Measurements from ENCODE around the gene GRIK2.

The GRIK2 gene

DNA sequence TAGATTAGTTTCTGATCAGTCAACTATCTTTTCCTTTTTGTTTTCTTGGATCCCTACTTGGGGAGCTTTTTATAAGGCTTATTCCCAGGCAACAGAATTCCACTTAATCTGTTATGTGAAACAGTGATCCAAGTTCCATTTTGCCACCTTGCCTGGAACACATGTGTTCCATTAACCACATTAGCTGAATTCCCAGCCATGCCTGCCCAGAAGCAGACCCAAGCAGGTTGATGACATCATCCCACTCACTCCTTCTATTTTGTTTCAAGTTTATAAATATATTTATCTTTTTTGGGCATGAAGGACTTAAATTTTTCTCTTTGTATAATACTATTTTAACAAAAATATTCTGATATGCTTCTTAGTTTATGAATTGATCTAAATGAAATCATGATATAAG lies 587.4 kb downstream of the GRIK2 start:
- TF ChIP-seq, protein P1, sequence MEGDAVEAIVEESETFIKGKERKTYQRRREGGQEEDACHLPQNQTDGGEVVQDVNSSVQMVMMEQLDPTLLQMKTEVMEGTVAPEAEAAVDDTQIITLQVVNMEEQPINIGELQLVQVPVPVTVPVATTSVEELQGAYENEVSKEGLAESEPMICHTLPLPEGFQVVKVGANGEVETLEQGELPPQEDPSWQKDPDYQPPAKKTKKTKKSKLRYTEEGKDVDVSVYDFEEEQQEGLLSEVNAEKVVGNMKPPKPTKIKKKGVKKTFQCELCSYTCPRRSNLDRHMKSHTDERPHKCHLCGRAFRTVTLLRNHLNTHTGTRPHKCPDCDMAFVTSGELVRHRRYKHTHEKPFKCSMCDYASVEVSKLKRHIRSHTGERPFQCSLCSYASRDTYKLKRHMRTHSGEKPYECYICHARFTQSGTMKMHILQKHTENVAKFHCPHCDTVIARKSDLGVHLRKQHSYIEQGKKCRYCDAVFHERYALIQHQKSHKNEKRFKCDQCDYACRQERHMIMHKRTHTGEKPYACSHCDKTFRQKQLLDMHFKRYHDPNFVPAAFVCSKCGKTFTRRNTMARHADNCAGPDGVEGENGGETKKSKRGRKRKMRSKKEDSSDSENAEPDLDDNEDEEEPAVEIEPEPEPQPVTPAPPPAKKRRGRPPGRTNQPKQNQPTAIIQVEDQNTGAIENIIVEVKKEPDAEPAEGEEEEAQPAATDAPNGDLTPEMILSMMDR (IDR thresholded peaks at IDR 0.05; ENCODE audit: extremely low read depth, missing control alignments) = no peak
- DNase-seq (ENCODE audit: low spot score) = no peak

DNA sequence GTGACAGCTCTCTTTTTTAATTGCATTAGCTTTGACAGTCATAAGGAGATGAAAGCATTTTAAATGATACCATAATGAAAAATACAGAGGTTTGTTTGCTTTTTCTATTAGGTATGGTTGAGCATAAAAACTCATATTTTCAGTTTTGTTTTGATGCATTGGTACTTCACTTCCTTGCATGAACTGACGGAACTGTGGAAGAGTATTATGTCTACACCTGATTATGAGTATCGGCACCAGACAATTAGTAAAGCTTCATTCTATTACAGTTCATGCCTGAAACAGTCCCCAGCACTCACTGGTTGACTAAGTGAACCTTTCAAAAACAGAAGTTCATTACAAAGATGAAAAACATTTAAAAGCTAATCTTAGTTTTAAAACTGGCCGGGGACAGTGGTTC lies 593.0 kb downstream of the GRIK2 start:
- DNase-seq (ENCODE audit: low spot score) = no peak
- TF ChIP-seq, protein P1 (IDR thresholded peaks at IDR 0.05; ENCODE audit: extremely low read depth, missing control alignments) = no peak

DNA sequence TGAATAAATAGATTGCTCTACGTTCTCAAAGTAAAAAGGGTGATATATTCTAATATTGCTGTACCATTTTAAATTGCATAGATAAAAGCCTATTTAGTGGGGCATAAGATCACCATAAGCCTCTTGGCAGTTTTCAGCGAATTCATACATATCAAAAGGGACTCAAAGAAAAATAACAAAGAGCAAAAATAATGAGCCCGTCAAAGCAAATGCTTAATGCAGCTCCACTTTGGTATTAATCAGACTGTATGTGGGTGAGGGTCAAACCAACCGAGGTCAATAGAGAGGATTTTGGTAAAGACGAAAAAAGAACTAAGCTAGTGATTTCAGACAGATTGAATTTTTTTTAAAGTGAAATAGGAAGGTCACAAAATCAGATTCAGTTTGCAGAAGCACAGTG lies 598.8 kb downstream of the GRIK2 start:
- no peak for DNase-seq (ENCODE audit: low spot score)
- TF ChIP-seq, protein P1 (IDR thresholded peaks at IDR 0.05; ENCODE audit: extremely low read depth, missing control alignments) = no peak

DNA sequence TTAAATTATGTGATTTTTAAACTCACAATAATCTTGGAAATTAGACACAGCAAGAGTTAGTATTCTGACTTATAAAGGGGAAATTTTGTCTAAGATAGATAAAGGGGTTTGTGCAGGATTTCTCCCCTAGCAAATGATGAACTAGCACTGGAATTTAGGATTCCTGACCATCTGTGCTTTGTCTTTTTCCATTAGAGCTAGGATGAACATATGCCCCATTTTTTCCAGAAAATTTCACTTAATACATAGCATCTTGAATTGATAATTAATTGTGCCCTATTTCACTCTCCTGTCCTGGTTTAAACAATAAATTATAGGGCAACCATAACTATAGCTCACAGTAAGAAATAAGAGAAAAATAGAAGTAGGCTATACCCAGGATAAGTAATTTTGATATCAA lies 601.0 kb downstream of the GRIK2 start:
- no peak for DNase-seq (ENCODE audit: low spot score)
- TF ChIP-seq, protein P1 (IDR thresholded peaks at IDR 0.05; ENCODE audit: extremely low read depth, missing control alignments) = no peak

DNA sequence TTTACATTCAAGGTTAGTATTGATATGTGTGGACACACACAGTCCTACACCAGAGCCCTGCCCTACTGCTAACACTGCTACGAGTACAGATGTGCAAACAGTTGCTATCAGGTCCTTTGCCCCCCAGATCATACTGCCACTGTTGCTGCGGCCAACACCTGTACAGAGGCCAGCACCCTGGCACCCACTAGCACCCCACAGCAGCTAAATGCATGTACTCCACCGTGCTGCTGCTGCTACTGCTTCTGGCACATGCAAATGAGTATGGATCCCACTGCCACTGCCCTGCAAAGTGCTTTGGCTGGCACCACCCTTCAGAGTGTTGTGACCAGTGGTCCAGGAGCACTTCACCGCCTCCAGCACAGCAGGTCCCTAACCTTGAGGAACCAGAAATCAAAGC lies 621.9 kb downstream of the GRIK2 start:
- no peak for DNase-seq (ENCODE audit: low spot score)
- TF ChIP-seq, protein P1 (IDR thresholded peaks at IDR 0.05; ENCODE audit: extremely low read depth, missing control alignments) = no peak

DNA sequence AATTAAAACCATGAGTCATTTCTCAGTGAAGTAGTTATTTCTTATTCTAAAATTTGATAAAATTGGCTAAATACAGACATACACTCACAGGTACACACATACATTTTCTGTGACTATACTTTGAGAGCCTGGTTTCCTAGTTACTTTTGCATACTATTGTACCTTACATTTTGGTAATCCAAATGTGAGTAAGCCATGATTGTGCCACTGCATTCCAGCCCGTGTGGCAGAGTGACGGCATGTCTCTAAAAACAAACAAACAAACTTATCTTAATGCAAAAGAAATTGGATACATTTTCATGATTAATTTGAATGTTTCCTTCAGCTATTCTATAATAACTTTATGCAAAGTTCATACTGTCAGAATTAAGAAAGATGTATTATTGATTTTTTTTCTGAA lies 628.8 kb downstream of the GRIK2 start:
- TF ChIP-seq, protein P1 (IDR thresholded peaks at IDR 0.05; ENCODE audit: extremely low read depth, missing control alignments) = no peak
- DNase-seq (ENCODE audit: low spot score) = no peak

DNA sequence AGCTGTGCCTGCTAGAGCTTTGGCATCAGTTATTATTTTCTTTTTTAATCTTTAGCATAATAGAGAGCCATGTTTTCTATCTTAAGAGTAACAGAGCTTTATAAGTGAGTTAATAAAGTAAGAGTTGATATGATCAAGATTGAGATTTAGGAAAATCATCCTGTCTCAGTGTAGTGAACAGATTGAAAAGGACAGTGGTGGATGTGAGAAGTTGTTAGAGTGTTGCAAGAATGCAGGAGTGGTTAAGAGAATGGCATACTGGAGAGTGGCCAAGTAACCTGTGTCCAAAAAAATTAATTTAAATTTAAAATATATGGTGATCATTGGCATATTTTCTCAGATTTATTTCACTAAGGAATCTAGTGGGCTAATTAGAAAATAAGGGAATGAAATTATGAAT lies 629.3 kb downstream of the GRIK2 start:
- TF ChIP-seq, protein P1 (IDR thresholded peaks at IDR 0.05; ENCODE audit: extremely low read depth, missing control alignments) = no peak
- DNase-seq (ENCODE audit: low spot score) = no peak

All from GM20000 (cell line).